Glutamatergic neuron (in vitro differentiated cells): ENCODE data around the gene CDC42BPA. TPM values are rescaled to one million over a fixed set of nuclear protein-coding genes. Genes with fewer than 3 reads are reported as not detected.

ENCODE experiments used
- DNase-seq: peaks from one replicate; pipeline ENCODE4 v3.0.0; 2022
- H3K27ac Mint-ChIP-seq: one replicate; pipeline ENCODE4 v1.8.0; 2020; ENCODE audit warnings: mild to moderate bottlenecking, mixed read lengths, inconsistent platforms; ENCODE audit not compliant: unreplicated experiment
- H3K27me3 Mint-ChIP-seq: one replicate; pipeline ENCODE4 v1.8.0; 2020; ENCODE audit warnings: mild to moderate bottlenecking, moderate library complexity, mixed read lengths, inconsistent platforms; ENCODE audit not compliant: unreplicated experiment
- H3K36me3 Mint-ChIP-seq: one replicate; pipeline ENCODE4 v1.8.0; 2020; ENCODE audit warnings: mild to moderate bottlenecking, mixed read lengths, inconsistent platforms; ENCODE audit not compliant: unreplicated experiment
- H3K4me1 Mint-ChIP-seq: one replicate; pipeline ENCODE4 v1.8.0; 2020; ENCODE audit warnings: mild to moderate bottlenecking, low read depth, mixed read lengths, inconsistent platforms; ENCODE audit not compliant: unreplicated experiment
- H3K4me3 Mint-ChIP-seq: one replicate; pipeline ENCODE4 v1.8.0; 2020; ENCODE audit warnings: mild to moderate bottlenecking, mixed read lengths, inconsistent platforms; ENCODE audit not compliant: unreplicated experiment
- H3K9me3 Mint-ChIP-seq: one replicate; pipeline ENCODE4 v1.8.0; 2020; ENCODE audit warnings: mild to moderate bottlenecking, moderate library complexity, mixed read lengths, inconsistent platforms; ENCODE audit not compliant: unreplicated experiment
- total RNA-seq: library from RNA; stranded (reverse); fragmentation: NEBNext Ultra II Directional; extraction: Animal tissue kit (Norgen Biotek cat#: 25700); gene quantifications from one replicate; pipeline ENCODE4 v1.2.1, GENCODE V29; 2021; ENCODE audit not compliant: unreplicated experiment
- TF ChIP-seq, protein P1 (sequence below): fragments of 200-600 bp; sonication (generic); IDR thresholded peaks from one replicate; pipeline ENCODE4 v1.5.0; 2021; ENCODE audit not compliant: partially characterized antibody, unreplicated experiment

Gene CDC42BPA
- total RNA-seq, 1 donor from 2014 or later, result 66.0 TPM

DNA sequence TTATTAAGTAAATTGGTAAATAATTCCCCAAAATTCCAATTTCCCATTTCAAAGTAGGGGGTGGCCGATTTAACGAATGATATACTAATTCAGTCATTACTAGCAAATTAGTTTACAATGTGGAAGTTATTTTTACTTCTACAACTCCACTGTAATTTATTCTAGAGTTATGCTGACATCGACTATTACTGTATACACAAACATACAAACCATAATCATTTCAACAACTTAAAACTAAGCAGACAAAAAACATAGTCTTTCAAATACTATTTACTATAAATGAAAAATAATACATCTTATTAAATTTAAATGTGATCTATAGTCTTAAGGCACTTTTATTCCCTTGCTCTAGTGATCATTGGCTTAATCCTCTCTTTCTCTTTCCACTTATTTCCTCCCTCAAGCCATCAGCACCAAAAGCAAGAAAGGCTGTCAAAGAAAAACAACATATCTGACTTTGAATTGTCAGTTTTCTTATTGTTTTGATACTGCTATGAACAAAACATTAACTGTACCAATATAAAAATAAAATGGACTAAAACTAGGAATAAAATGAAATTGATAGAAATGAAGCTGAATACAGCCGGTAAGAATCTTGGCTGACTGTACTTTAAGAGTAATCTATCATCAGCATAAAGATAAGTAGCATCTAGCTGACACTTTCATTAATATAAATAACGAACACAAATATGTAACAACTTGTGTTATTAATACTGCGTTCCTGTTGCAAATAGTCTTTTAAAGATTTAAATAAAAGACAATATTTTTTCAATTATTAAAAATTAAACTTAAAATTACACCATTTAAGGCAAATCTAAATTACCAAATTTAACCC lies 4.1 kb downstream of the CDC42BPA start:
- Mint-ChIP-seq H3K27ac (peak overlapping the region; percentile 13), H3K4me1 (peaks cover 9% of the 10 kb centered on the region), H3K9me3 (peaks cover 8% of the 10 kb centered on the region), H3K36me3 (no peaks in the 10 kb centered on the region), H3K4me3 (peak overlapping the region; percentile 96), H3K27me3 (peaks cover 3% of the 10 kb centered on the region)
- DNase-seq, result no peak
- TF ChIP-seq, protein P1, sequence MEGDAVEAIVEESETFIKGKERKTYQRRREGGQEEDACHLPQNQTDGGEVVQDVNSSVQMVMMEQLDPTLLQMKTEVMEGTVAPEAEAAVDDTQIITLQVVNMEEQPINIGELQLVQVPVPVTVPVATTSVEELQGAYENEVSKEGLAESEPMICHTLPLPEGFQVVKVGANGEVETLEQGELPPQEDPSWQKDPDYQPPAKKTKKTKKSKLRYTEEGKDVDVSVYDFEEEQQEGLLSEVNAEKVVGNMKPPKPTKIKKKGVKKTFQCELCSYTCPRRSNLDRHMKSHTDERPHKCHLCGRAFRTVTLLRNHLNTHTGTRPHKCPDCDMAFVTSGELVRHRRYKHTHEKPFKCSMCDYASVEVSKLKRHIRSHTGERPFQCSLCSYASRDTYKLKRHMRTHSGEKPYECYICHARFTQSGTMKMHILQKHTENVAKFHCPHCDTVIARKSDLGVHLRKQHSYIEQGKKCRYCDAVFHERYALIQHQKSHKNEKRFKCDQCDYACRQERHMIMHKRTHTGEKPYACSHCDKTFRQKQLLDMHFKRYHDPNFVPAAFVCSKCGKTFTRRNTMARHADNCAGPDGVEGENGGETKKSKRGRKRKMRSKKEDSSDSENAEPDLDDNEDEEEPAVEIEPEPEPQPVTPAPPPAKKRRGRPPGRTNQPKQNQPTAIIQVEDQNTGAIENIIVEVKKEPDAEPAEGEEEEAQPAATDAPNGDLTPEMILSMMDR, result no peak

DNA sequence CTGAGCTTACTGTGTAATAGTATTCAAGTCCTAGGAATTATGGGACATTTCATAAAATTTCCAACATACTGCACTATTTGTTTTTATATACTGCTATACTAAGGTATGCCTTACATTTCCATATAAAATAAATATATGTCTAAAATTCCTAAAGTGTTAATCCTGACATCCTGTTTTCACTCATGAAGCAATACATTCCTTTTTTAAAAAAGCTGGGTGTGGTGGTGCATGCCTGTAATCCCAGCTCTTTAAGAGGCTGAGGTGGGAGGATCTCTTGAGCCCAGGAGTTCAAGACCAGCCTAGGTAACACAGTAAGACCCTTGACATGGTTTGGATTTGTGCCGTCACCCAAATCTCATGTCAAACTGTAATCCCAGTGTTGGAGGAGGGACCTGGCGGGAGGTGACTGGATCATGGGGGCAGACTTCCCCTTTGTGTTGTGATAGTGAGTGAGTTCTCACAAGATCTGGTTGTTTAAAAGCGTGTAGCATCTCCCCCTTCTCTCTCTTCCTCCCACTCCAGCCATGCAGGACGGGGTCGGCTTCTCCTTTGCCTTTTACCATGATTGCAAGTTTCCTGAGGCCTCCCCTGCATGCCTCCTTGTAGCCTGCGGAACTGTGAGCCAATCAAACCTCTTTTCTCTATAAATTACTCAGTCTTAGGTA lies 5.8 kb downstream of the CDC42BPA start:
- TF ChIP-seq, protein P1, result no peak
- Mint-ChIP-seq H3K4me3 (no peak overlapping the region), H3K4me1 (peaks cover 9% of the 10 kb centered on the region), H3K36me3 (no peaks in the 10 kb centered on the region), H3K27me3 (peaks cover 2% of the 10 kb centered on the region), H3K27ac (no peak overlapping the region), H3K9me3 (peaks cover 2% of the 10 kb centered on the region)
- no peak for DNase-seq

DNA sequence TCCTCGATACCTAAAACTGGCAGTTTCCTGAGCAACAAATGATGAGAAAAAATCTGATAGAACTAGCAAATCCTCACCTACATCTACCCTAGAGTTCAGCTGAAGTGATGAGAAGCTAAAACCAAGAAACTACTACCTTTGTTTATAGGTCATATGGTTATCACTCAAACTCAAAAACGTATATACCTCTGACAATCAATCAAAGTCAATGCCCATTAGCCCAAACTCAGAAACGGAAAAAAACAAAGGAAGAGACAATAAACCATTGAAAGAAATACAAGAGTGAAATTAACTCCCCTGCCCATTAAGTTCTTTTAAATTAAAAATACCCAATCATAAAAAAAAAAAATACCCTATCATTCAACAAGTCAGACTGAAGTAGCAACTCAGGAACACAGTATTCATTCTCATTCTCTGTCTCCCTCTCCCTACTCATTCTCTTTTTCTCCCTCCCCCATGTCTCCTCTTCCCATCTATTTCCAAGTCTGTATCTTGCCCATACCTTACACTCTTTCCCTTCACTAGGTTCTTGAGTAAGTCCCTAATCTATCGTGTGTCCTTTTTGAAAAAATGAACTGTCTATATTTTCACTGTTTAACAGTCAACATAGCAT lies 6.8 kb downstream of the CDC42BPA start:
- TF ChIP-seq, protein P1, result no peak
- Mint-ChIP-seq H3K27ac (no peak overlapping the region), H3K36me3 (no peaks in the 10 kb centered on the region), H3K27me3 (no peaks in the 10 kb centered on the region), H3K4me1 (peaks cover 9% of the 10 kb centered on the region), H3K4me3 (no peak overlapping the region), H3K9me3 (no peaks in the 10 kb centered on the region)
- DNase-seq, result no peak

DNA sequence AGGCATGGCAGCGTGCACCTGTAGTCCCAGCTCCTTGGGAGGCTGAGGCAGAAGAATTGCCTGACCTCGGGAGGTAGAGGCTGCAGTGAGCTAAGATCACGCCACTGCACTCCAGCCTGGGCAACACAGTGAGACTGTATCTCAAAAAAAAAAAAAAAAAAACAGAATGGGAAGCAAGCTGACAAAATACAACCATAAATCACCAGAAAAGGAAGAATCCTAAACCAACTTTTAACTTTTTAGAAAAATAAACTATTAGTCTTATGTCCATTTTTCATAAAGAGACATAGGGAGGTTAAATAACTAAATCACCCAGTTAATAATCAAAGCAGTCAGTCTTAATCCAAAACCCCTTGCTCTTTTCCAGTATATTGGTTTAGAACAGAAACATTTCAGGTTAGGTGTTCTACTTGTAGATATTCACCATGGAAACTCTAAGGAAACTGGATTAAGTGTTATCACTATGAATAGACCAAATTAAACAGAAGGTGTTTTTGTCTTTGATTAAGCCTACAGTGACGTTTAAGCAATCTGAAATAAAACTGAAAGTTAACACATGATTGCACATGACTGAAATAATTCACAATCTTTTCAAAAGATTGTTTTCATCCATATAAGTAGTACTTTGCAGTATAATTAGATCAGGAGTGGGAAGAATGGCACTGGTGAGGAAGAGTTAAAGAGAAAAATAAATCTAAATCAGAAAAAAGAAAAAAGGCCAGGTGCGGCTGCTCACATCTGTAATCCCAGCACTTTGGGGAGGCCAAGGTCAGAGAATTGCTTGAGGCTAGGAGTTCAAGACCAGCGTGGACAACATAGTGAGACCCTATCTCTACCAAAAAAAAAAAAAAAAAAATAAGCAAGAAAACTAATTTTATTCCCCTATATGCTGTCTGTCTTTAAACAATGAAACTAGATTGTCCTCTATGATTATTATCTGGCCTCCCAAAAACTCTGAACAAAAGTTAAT lies 9.6 kb downstream of the CDC42BPA start:
- TF ChIP-seq, protein P1, result no peak
- H3K4me3 Mint-ChIP-seq, result no peak overlapping the region
- H3K36me3 Mint-ChIP-seq, result no peaks in the 10 kb centered on the region
- no peaks in the 10 kb centered on the region for H3K9me3 Mint-ChIP-seq
- no peak overlapping the region for H3K27ac Mint-ChIP-seq
- peaks cover 4% of the 10 kb centered on the region for H3K4me1 Mint-ChIP-seq
- DNase-seq, result no peak
- no peaks in the 10 kb centered on the region for H3K27me3 Mint-ChIP-seq
